EH (cell line): ENCODE data around the gene GMPPA.

Experiments used
- DNase-seq: peaks from one replicate; pipeline ENCODE4 v3.0.0-alpha.2; 2015; ENCODE audit warnings: low read depth

Gene GMPPA

DNA sequence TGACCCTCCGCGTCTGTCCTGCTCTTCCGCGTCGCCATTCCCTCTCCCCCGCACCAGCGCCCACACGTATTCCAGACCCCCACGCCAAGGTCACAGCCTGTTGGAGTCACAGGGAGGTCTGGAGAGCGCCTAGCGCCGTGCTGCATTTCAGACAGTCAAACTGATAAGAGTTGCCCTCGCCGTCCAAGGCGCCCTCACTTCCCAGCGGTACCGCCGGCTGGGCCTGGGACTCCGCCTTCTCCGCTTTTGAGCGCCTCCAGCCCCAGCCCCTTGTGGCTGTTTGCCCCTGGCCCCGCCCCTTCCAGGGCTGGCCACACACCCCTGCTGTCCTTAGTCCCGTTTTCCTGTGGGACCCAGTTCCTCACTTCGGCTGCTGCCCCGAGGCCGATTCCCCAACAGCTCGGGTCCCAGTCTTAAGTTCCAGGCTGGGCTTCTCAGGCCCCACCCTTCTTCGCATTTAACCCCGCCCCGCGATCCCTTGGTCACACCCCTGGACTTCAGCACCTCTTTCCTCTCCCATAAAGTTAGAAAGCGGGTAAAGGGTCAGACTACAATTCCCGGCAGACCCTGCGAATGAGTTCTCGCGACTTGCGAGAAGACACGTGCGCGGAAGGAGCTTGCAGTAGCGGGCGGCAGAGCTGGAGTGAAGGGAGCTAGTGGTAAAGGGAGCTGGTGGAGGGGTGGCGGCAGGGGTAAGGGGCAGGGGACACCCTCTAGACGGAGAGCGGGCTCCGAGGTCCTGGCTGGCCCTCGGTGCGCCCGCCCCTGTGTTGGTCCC lies at the start of gene GMPPA:
GMPPA (plus strand) TSS at position 612 of the 778 bp plus-strand sequence. CDS start 1,085 bp downstream, outside the sequence.
- DNase-seq = peak; percentile 100

DNA sequence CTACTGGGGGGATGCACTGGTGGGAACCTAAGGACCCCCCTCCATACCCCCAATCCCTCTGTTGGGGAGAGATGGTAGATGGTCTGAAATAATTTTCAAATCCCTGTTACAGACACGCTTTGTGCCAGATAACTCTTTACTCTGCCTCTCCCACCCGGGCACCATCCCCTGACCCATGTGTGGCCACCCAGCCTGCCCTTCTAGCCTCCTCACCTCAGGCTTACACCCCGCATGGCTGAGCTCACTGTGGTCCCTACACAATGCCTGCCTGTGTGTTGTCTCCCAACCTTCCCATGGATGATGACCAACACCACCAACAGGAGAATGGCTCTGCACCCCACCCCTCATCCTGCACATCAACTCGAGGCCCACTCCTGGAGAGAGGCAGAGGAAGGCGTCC lies 49.1 kb upstream of the GMPPA start:
- DNase-seq = no peak

- DNase-seq = peak; percentile 65
Observed at GRCh38 chr2:219451661-219452360, 46.9 kb upstream of the GMPPA start.

- peak; percentile 98 for DNase-seq
Observed at GRCh38 chr2:219452361-219453317, 46.1 kb upstream of the GMPPA start.

- DNase-seq = peak; percentile 98
Observed at GRCh38 chr2:219453671-219454590, 44.8 kb upstream of the GMPPA start.

DNA sequence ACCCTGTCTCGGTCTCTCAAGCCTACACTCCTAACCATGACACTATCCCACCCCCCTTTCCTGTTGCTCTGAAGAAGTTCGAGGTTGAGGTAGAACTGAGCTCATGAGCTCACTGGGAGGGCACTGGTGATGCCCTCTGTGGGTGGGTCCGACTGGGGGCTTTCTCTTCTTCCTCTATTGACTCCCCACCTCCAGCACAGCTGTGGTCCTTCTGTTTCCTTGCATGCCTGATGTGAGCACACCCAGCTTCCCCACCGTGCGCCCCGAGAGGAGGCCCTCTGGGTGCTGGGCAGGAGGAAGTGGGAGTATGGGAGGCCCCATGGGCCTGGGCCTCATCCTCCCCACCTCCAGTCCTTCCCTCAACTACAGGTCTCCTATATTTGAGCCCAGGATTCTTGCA lies 43.1 kb upstream of the GMPPA start:
- no peak for DNase-seq

- DNase-seq = peak; percentile 15
Observed at GRCh38 chr2:219457784-219458369, 40.8 kb upstream of the GMPPA start.

DNA sequence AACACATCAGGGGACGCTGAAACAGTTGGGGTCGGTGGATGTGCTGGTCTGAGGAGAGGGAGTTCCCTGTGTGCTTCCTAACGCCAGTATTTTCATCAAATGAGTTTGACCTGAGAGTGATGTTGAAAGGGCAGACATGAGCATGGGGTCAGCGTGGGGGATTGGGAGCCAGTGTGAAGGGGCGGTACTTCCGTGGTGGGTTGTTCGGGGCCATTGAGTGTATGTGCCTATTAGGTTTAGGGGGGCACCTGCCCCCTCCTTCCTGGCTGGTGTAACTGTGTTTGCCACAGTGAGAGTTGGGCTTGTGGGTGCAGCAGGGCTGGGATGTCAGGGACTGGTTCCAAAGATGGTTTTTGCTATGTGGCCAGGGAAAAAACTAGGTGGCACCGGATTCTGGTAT lies 39.7 kb upstream of the GMPPA start:
- no peak for DNase-seq

GRCh38 chr2:219459460-219460311 lies 39.0 kb upstream of the GMPPA start:
- DNase-seq = peak; percentile 74

DNA sequence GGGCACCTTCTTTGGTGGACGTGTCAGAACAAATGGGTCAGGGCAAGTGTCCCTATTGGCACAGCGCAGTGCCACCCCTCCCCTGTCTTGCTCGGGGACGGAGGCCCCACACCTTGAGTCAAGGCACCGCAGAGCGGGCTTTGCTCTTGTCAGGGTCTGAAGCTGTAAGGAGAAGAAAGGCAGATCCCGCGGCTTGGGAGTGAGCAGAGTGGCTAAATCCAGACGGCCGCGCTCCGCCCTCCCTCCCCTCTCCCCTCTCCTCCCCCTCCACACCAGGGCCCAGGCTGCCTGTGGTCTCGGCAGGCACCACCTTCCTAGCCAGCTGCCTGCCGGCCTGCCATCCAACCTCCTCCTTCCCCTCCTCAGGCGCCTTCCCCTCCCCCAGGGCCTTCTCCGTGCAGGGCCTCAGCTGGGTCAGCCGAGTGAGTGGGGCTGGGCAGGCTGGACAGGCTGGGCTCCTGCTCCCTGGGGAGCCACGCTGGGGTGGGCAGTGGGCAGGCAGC lies 38.2 kb upstream of the GMPPA start:
- DNase-seq = peak; percentile 88

DNA sequence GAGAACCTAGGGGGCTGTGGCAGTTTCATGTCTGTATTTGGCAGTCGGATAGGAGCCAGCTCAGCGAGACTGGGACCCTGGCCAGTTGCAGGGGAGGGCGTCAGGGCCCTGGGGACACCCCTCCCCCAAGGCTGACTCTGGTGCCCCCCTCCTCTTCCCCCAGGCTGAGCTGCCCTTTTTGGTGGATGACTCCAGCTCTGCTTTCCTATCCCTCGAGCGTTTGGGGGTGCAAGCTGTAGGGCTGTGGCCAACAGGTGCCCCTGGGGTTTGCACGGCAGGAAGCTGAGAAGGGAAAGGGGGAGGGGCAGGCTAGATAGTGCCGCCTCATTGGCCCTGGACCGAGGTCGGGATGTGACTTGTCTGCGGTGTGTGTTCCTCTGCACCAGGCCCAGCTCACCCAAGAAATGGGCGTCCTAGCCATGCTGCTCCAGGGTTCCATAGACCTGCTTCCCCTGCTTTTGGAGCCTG lies 37.6 kb upstream of the GMPPA start:
- peak; percentile 34 for DNase-seq

GRCh38 chr2:219461669-219462068 lies 37.0 kb upstream of the GMPPA start:
- DNase-seq = no peak

GRCh38 chr2:219462349-219462748 lies 36.3 kb upstream of the GMPPA start:
- no peak for DNase-seq

DNA sequence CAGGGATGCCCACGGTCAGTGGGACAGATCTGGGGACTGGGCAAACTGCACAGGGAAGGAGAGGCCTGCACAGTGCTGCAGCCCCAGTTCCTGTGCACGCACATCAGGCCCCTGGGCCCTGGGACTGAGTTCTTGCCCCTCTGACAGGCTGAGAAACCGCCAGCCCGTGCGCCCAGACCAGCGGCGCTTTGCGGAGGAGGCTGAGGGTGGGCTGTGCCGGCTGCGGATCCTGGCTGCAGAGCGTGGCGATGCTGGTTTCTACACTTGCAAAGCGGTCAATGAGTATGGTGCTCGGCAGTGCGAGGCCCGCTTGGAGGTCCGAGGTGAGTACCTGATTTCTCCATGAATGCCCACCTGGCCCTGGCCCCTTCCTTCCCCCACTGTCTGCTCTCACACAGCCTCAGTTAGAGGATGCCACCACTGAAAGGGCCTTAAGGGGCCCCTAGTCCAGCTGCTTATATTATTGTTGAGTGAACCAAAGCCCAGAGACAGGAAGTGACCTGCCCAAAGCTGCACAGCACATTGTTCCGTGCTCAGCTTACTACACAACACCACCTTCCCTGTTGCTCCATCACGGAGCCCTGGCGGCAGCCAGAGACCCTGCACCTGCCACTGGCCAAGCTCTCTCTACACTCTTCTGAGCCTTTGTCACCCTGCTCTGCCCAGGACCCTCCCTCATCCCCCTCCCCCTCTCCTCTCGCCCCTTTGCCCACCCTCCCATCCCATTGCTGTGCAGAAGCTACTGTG lies 34.2 kb upstream of the GMPPA start:
- DNase-seq = no peak

DNA sequence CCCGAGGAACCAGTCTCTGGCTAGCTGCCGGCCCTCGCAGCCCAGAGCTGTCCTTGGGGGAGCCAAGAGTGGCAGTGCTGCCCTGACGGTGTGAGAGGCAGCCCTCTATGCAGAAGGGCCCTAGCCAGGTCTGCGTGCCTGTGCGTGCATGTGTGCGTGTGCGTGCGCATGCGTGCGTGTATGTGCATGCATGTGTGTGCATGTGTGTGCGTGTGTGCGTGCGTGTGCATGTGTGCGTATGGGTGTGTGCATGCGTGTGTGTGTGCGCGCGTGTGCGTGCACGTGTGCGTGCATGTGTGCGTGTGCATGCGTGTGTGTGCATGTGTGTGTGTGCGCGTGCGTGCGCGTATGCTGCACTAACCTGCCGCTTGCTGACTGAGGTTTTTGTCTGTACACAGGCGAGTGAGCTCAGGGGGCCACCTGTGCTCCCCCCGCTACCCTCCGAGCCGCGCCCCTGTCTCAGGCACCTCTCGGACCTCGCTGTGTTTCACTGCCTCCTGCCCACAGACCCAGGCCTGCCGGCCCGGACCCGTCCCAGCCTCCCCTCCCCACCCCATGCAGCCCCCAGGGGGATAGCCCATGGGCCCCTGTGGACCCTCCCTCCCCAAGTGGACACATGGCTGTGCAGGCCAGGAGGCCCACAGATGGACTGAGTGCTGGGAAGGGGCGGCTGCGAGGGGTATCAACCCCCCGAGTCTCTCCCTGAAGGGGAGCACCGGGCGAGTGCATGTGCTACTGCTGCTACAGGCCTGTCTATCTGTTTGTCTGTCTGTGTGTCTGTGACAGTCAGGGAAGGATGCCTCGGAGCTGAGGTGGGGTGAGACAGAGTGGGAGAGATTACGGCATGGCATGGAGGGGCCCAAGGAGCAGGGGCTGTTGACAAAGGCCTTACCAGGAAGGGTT lies 32.8 kb upstream of the GMPPA start:
- no peak for DNase-seq

- no peak for DNase-seq
Observed at GRCh38 chr2:219466816-219467735, 31.6 kb upstream of the GMPPA start.

DNA sequence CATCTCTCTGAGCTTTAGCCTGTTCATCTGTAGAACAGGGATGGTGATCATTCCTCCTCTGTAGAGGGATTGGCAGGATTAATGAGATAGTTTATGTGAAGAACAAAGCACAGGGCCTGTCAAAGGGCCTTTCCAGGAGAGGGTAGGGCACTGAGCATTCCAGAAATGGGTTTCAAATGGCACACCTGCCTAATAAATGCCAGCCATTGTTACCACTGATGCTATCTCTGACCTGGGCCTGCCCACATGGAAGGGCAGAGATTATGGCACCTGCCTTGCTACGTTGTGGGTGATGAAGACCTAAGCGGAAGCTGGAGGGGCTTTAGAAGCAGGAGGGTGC lies 31.0 kb upstream of the GMPPA start:
- no peak for DNase-seq
